ENCODE measurements around the gene HMX1.

HMX1 gene

GRCh38 chr4:8910100-8910821, 38.6 kb upstream of the HMX1 start:
- DNase-seq (ENCODE audit: low read depth in 3 of 3): no peak

GRCh38 chr4:8909548-8909947, 37.9 kb upstream of the HMX1 start:
- no peak for DNase-seq (ENCODE audit: low read depth in 3 of 3)

- DNase-seq (ENCODE audit: low read depth in 3 of 3): no peak
Observed at GRCh38 chr4:8908206-8908893, 36.7 kb upstream of the HMX1 start.

- no peak for DNase-seq (ENCODE audit: low read depth in 3 of 3)
Observed at GRCh38 chr4:8907596-8908205, 36.1 kb upstream of the HMX1 start.

GRCh38 chr4:8906991-8907595, 35.5 kb upstream of the HMX1 start:
- DNase-seq (ENCODE audit: low read depth in 3 of 3): no peak

DNA sequence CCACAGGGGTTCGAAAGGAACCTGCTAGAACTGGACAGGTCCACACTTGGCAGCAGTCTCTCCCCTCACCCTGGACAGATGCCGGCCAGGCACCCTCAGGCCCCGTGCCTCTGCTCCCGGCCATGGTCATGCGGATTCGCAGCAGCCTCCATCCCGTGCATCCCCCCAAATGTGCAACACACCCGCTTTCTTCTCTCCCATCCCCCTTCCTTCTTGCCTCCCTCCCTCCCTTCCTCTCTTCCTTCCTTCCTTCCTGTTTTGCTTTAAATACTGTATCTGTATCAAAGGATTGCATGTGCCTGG, 35.0 kb upstream of the HMX1 start:
- DNase-seq (ENCODE audit: low read depth in 3 of 3): no peak

DNA sequence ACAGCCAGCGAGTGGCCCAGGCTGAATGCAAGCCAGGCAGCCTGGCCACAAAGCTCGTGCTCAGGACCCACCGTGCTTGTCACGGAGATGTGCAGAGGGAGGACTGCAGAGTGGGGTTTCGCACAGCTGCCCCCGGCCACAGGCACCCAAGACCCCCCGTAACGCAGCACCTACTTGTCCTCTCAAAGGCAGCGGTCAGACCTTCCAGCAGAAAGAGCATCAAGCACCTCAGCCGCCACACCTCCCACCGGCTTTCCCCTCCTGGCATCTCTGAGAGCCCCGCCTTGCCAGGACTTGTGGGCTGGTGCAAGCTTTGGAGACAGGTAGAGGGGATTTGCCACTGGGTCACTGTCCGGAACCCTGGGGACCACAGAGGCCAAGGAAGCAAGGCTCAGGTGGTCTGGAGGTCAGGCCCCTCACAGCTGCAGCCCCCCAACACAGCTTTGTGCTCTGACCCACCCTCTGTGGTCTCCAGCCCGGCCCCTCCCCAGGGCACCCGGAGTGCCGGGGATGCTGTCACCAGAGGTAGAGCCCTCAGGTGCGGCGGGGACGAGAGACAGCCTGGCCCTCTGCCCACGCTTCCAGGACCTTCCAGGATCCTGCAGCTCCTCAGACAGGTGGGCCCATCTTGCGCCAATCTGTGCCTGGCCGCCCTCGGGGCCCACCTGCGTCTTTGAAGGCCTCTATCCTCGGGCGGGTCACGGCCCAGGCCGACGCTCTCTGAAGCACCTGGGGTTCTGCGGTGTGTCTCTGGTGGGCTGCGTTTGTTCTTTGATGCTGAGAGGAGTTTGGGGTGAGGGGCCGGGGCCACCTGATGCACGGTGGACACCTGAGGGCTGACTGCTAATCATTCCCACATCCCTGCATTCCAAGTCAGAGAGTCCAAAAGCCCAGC, 34.4 kb upstream of the HMX1 start:
- no peak for DNase-seq (ENCODE audit: low read depth in 3 of 3)

- no peak for DNase-seq (ENCODE audit: low read depth in 3 of 3)
Observed at GRCh38 chr4:8905226-8905772, 33.7 kb upstream of the HMX1 start.

DNA sequence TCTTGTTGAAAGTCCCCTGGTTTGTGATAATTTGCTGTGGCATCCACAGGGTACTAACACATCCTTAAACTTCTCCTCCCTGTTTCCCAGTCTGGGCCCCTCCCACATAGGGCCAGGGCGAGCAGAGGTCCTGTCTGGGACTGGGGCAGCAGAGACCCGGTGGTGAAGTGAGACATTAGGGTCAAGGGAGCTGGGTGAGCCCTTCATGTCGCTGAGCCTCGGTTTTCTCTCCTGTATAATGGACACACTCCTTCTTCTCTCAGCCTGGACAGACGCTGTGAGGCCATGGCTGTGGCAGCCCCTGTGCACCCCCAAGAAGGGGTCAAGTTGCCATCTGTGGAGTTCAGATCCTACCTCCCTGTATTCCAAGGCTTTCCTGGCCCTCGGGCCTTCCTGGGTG, 33.0 kb upstream of the HMX1 start:
- DNase-seq (ENCODE audit: low read depth in 3 of 3): no peak

- no peak for DNase-seq (ENCODE audit: low read depth in 3 of 3)
Observed at GRCh38 chr4:8904041-8904501, 32.4 kb upstream of the HMX1 start.

- no peak for DNase-seq (ENCODE audit: low read depth in 3 of 3)
Observed at GRCh38 chr4:8901335-8901734, 29.7 kb upstream of the HMX1 start.

DNA sequence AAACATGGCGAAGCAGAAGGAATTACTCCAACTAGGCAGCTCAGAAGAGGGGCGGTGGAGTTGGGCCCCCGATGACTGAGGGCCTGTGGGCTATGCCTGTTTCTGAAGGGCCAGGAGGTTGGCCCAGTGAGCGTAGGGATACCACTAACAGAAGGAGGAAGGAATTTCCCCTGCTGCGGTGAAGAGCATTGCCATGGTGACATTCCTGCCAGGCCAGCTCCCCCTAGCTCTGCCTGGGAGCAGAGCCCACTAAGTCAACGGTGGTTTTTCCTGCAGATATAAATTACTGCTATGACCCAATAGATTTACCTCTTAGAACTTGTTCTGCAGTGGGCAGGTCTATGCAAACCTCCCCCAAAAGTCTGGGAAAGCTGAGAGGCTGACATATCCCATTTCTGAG, 28.9 kb upstream of the HMX1 start:
- DNase-seq (ENCODE audit: low read depth in 3 of 3): no peak

- no peak for DNase-seq (ENCODE audit: low read depth in 3 of 3)
Observed at GRCh38 chr4:8898419-8898818, 26.8 kb upstream of the HMX1 start.

- no peak for DNase-seq (ENCODE audit: low read depth in 3 of 3)
Observed at GRCh38 chr4:8897251-8898167, 25.9 kb upstream of the HMX1 start.

GRCh38 chr4:8896506-8896905, 24.9 kb upstream of the HMX1 start:
- no peak for DNase-seq (ENCODE audit: low read depth in 3 of 3)

DNA sequence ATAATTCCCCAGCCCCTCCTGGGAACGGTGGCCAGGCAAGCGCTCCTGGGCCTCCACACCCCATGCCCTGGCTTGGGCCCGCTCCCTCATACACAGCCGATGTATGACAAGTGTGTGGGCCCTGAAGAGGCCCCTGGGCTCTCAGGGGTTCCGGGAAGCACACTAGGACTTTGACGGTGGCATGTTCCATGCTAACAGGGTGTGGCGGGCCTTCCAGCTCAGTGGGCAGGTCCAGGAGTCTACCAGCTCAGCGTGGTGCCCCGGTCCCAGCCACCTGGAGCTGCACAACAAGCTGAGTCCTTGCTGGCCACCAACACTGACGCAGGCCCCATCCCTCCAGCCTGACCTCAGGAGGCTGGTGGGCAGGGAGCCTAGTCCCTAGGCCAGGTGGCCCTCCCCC, 24.4 kb upstream of the HMX1 start:
- DNase-seq (ENCODE audit: low read depth in 3 of 3): no peak

- DNase-seq (ENCODE audit: low read depth in 3 of 3): no peak
Observed at GRCh38 chr4:8895295-8895694, 23.7 kb upstream of the HMX1 start.

- DNase-seq (ENCODE audit: low read depth in 3 of 3): no peak
Observed at GRCh38 chr4:8894424-8894816, 22.8 kb upstream of the HMX1 start.

- no peak for DNase-seq (ENCODE audit: low read depth in 3 of 3)
Observed at GRCh38 chr4:8893624-8894423, 22.2 kb upstream of the HMX1 start.

DNA sequence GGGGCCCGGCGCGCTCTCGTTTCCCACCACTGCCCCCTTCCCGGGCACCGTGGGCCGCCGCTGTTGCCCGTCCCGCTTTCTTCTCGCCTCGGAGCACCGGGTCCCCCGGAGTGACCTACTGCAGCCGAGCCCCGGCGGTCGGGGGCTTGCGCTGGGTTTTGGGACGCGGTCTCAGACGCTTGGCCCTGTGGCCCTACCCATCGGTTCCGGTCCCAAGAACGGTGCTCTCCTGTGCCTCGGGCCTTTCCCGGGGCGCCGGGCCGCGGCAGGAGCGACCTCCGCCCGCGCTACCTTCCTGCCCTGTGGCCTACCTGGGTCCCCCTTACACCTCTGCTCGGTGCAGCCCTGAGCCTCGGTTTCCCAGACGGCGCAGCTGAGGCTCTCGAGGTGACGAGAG, 21.6 kb upstream of the HMX1 start:
- no peak for DNase-seq (ENCODE audit: low read depth in 3 of 3)
